PFSK-1 (cell line): ENCODE measurements around the gene MGLL.

ENCODE experiments used
- FOXP2 ChIP-seq: optimal IDR thresholded peaks from 2 replicates; pipeline ENCODE3; 2011; ENCODE audit warnings: borderline replicate concordance, control low read depth, inconsistent platforms; ENCODE audit not compliant: insufficient read depth; ENCODE audit errors: extremely low read length, extremely low read depth
- POLR2AphosphoS5 ChIP-seq: IDR thresholded peaks from 2 replicates; pipeline ENCODE4 v1.6.1; 2012; ENCODE audit warnings: low read depth, mild to moderate bottlenecking, control low read depth, low read length, moderate library complexity
- SIN3A ChIP-seq: IDR thresholded peaks from 2 replicates; pipeline ENCODE4 v1.6.1; 2012; ENCODE audit warnings: mild to moderate bottlenecking, low read length, moderate library complexity, borderline replicate concordance; ENCODE audit not compliant: insufficient read depth
- TAF1 ChIP-seq: IDR thresholded peaks from 2 replicates; pipeline ENCODE4 v1.6.1; 2012; ENCODE audit warnings: low read length, control low read depth, borderline replicate concordance; ENCODE audit not compliant: insufficient read depth
- TF ChIP-seq, protein P1 (sequence below), 2 experiments: IDR thresholded peaks; 2 replicates each; pipeline versions ENCODE4 v1.6.1 to v1.8.0; 2011 to 2012; ENCODE audit warnings: low read depth in 2 of 2, low read length in 2 of 2, control low read depth in 1 of 2, inconsistent platforms in 1 of 2, mild to moderate bottlenecking in 1 of 2, moderate library complexity in 1 of 2; ENCODE audit not compliant: insufficient read depth in 1 of 2

Gene MGLL

GRCh38 chr3:127819656-127820055 is 2.7 kb downstream of the MGLL start:
- TF ChIP-seq TAF1 (no peak), POLR2AphosphoS5 (no peak), SIN3A (no peak), FOXP2 (no peak)
- TF ChIP-seq, protein P1, sequence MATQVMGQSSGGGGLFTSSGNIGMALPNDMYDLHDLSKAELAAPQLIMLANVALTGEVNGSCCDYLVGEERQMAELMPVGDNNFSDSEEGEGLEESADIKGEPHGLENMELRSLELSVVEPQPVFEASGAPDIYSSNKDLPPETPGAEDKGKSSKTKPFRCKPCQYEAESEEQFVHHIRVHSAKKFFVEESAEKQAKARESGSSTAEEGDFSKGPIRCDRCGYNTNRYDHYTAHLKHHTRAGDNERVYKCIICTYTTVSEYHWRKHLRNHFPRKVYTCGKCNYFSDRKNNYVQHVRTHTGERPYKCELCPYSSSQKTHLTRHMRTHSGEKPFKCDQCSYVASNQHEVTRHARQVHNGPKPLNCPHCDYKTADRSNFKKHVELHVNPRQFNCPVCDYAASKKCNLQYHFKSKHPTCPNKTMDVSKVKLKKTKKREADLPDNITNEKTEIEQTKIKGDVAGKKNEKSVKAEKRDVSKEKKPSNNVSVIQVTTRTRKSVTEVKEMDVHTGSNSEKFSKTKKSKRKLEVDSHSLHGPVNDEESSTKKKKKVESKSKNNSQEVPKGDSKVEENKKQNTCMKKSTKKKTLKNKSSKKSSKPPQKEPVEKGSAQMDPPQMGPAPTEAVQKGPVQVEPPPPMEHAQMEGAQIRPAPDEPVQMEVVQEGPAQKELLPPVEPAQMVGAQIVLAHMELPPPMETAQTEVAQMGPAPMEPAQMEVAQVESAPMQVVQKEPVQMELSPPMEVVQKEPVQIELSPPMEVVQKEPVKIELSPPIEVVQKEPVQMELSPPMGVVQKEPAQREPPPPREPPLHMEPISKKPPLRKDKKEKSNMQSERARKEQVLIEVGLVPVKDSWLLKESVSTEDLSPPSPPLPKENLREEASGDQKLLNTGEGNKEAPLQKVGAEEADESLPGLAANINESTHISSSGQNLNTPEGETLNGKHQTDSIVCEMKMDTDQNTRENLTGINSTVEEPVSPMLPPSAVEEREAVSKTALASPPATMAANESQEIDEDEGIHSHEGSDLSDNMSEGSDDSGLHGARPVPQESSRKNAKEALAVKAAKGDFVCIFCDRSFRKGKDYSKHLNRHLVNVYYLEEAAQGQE (IDR thresholded peaks at IDR 0.05; ENCODE audit: insufficient read depth in 1 of 2, low read depth in 2 of 2, low read length in 2 of 2) = no peak

GRCh38 chr3:127819086-127819485 is 3.2 kb downstream of the MGLL start:
- TF ChIP-seq POLR2AphosphoS5 (no peak), SIN3A (no peak), FOXP2 (no peak), TAF1 (no peak)
- TF ChIP-seq, protein P1 (IDR thresholded peaks at IDR 0.05; ENCODE audit: insufficient read depth in 1 of 2, low read depth in 2 of 2, low read length in 2 of 2) = no peak

DNA sequence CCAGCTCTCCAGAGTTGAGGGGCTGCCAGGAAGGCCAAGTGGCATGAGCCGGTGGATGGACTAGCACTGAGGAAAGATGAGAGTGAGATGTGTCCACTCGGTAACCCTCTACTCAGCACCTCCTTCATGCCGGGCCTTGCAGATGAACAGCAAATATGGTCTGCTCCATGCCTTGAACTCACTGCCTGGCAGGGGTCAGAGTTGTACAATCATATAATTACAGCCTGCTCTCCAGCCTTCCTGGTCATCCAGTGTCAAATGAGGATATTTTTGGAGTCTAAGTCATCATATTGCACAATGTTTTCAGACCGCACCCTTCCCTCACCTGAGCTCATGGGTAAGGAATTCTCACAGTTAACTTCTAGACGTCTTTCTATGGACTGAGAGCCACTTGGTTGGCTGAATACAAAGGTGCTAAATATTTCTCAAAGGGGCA is 4.9 kb downstream of the MGLL start:
- no peak for TF ChIP-seq POLR2AphosphoS5
- TF ChIP-seq, protein P1 (IDR thresholded peaks at IDR 0.05; ENCODE audit: insufficient read depth in 1 of 2, low read depth in 2 of 2, low read length in 2 of 2) = no peak

GRCh38 chr3:127816783-127817405 is 5.4 kb downstream of the MGLL start:
- TF ChIP-seq, protein P1 (IDR thresholded peaks at IDR 0.05; ENCODE audit: insufficient read depth in 1 of 2, low read depth in 2 of 2, low read length in 2 of 2) = no peak
- TF ChIP-seq TAF1 = no peak
- no peak for TF ChIP-seq POLR2AphosphoS5
- TF ChIP-seq FOXP2 = no peak
- TF ChIP-seq SIN3A = no peak
